Measurements from ENCODE around the gene PLPPR1. TPM values are rescaled to one million over a fixed set of nuclear protein-coding genes. Genes with fewer than 3 reads are reported as not detected.

Gene PLPPR1
- total RNA-seq, 1 experiment from 2014 or later, result not detected

DNA sequence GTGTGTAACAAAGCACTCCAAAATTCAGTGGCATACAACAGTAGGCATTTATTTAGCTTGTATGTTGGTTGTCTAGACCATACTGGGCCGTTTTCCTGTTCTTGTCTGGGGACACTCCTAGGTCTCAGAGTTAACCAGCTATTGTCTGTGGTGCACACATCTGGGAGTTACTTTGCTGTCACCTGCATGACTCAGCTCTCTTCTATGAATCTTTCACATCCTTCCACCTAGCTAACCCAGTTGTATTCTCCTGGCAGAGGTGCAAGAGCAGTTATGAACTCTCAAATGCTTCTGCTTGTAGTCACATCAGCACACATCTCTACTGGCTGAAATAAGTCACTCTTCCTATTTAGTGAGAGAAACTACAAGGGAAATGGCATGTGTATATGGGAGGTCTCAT lies 218.2 kb downstream of the PLPPR1 start:
- BruUV-seq (replicated peaks), result no TSS peak
- H3K4me2 ChIP-seq (ENCODE audit: low read length), result no peak overlapping the region
- intact Hi-C loops (cut with micrococcal nuclease), result no loop called here
- DNase-seq (ENCODE audit: low read depth, low spot score) (no peak), ATAC-seq (no peak)
- no peaks in the 10 kb centered on the region for H3K36me3 ChIP-seq (ENCODE audit: control insufficient read depth in 1 of 2, insufficient read depth in 2 of 2, low read length in 2 of 2)
- 0 out of 2 replicates have a peak, but pooled peaks cover 13% of the 10 kb centered on the region for H3K27me3 ChIP-seq (ENCODE audit: insufficient read depth, low read length)
- ChIA-PET POLR2A (no interaction called here), RAD21 (ENCODE audit: low non-redundant PET in 1 of 2, low total read pairs in 2 of 2, uncharacterized antibody in 2 of 2, unreplicated experiment in 2 of 2) (no interaction called here), CTCF (no interaction called here)
- H3K27ac ChIP-seq (ENCODE audit: low read depth, low read length), result no peak overlapping the region
- no peaks in the 10 kb centered on the region for H3K79me2 ChIP-seq (ENCODE audit: insufficient read depth, low read length)
- H3K4me1 ChIP-seq (ENCODE audit: control insufficient read depth in 1 of 2, insufficient read depth in 2 of 2, low read length in 2 of 2), result no peaks in the 10 kb centered on the region
- H4K20me1 ChIP-seq (ENCODE audit: insufficient read depth), result no peaks in the 10 kb centered on the region
- TF ChIP-seq ZNF274 (IDR thresholded peaks at IDR 0.05; ENCODE audit: low read depth, low read length), result no peak
- TF ChIP-seq, protein P1, sequence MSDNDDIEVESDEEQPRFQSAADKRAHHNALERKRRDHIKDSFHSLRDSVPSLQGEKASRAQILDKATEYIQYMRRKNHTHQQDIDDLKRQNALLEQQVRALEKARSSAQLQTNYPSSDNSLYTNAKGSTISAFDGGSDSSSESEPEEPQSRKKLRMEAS (IDR thresholded peaks at IDR 0.05), result no peak
- TF ChIP-seq JUND (IDR thresholded peaks at IDR 0.05), result no peak
- TF ChIP-seq, protein P2, sequence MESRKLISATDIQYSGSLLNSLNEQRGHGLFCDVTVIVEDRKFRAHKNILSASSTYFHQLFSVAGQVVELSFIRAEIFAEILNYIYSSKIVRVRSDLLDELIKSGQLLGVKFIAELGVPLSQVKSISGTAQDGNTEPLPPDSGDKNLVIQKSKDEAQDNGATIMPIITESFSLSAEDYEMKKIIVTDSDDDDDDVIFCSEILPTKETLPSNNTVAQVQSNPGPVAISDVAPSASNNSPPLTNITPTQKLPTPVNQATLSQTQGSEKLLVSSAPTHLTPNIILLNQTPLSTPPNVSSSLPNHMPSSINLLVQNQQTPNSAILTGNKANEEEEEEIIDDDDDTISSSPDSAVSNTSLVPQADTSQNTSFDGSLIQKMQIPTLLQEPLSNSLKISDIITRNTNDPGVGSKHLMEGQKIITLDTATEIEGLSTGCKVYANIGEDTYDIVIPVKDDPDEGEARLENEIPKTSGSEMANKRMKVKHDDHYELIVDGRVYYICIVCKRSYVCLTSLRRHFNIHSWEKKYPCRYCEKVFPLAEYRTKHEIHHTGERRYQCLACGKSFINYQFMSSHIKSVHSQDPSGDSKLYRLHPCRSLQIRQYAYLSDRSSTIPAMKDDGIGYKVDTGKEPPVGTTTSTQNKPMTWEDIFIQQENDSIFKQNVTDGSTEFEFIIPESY (IDR thresholded peaks at IDR 0.05; ENCODE audit: extremely low read depth, insufficient replicate concordance, low read length), result no peak
- no peak for TF ChIP-seq CBX3 (IDR thresholded peaks at IDR 0.05; ENCODE audit: low read depth)
- TF ChIP-seq RAD21 (IDR thresholded peaks at IDR 0.05; ENCODE audit: low read depth), result no peak
- no peak for TF ChIP-seq EZH2phosphoT487 (IDR thresholded peaks at IDR 0.05; ENCODE audit: borderline replicate concordance)
- TF ChIP-seq EGR1 (IDR thresholded peaks at IDR 0.05; ENCODE audit: low read depth), result no peak
- TF ChIP-seq ELF1 (IDR thresholded peaks at IDR 0.05; ENCODE audit: borderline replicate concordance, low read depth), result no peak
- TF ChIP-seq POLR2A (IDR thresholded peaks at IDR 0.05; ENCODE audit: borderline replicate concordance, extremely low read depth, insufficient read depth, insufficient read length), result no peak
- TF ChIP-seq, protein P3, sequence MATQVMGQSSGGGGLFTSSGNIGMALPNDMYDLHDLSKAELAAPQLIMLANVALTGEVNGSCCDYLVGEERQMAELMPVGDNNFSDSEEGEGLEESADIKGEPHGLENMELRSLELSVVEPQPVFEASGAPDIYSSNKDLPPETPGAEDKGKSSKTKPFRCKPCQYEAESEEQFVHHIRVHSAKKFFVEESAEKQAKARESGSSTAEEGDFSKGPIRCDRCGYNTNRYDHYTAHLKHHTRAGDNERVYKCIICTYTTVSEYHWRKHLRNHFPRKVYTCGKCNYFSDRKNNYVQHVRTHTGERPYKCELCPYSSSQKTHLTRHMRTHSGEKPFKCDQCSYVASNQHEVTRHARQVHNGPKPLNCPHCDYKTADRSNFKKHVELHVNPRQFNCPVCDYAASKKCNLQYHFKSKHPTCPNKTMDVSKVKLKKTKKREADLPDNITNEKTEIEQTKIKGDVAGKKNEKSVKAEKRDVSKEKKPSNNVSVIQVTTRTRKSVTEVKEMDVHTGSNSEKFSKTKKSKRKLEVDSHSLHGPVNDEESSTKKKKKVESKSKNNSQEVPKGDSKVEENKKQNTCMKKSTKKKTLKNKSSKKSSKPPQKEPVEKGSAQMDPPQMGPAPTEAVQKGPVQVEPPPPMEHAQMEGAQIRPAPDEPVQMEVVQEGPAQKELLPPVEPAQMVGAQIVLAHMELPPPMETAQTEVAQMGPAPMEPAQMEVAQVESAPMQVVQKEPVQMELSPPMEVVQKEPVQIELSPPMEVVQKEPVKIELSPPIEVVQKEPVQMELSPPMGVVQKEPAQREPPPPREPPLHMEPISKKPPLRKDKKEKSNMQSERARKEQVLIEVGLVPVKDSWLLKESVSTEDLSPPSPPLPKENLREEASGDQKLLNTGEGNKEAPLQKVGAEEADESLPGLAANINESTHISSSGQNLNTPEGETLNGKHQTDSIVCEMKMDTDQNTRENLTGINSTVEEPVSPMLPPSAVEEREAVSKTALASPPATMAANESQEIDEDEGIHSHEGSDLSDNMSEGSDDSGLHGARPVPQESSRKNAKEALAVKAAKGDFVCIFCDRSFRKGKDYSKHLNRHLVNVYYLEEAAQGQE (IDR thresholded peaks at IDR 0.05; ENCODE audit: low read depth), result no peak
- TF ChIP-seq EZH2 (IDR thresholded peaks at IDR 0.05), result no peak
- TF ChIP-seq SIN3A (IDR thresholded peaks at IDR 0.05; ENCODE audit: low read depth), result no peak
- TF ChIP-seq CEBPB (IDR thresholded peaks at IDR 0.05; ENCODE audit: low read depth), result no peak
- TF ChIP-seq FOSL1 (IDR thresholded peaks at IDR 0.05; ENCODE audit: low read depth), result no peak
- TF ChIP-seq SP1 (IDR thresholded peaks at IDR 0.05; ENCODE audit: low read depth), result no peak
- no peak for TF ChIP-seq TCF7L2 (IDR thresholded peaks at IDR 0.05; ENCODE audit: borderline replicate concordance, extremely low read depth, insufficient read depth, insufficient read length)
- TF ChIP-seq, protein P4, sequence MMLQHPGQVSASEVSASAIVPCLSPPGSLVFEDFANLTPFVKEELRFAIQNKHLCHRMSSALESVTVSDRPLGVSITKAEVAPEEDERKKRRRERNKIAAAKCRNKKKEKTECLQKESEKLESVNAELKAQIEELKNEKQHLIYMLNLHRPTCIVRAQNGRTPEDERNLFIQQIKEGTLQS (IDR thresholded peaks at IDR 0.05), result no peak
- no peak overlapping the region for H3K9ac ChIP-seq (ENCODE audit: low read length)
- H3K9me3 ChIP-seq (ENCODE audit: control insufficient read depth in 1 of 2, insufficient read depth in 1 of 2, low read depth in 1 of 2, low read length in 2 of 2), result no peaks in the 10 kb centered on the region
- H3K4me3 ChIP-seq (replicated peaks in 1 of 2; ENCODE audit: low read depth in 1 of 2, low read length in 2 of 2), result no peak overlapping the region
- no peaks in the 10 kb centered on the region for H3K9me2 ChIP-seq (ENCODE audit: insufficient read depth)
- H2AFZ ChIP-seq (ENCODE audit: low read depth, low read length, poor library complexity, severe bottlenecking), result no peak overlapping the region
